Activated T-helper 2 cell treated with anti-CD3 and anti-CD28 coated beads, Interferon-gamma antibody, Interleukin-2, Interleukin-4, amounts not matched to agents 10 μg/mL and 5 μg/mL and 100 μg/mL, durations not matched to agents 14 hours and 24 hours and 36 hours (primary cell): ENCODE results near the gene L1CAM. TPM values are rescaled to one million over a fixed set of nuclear protein-coding genes. Genes with fewer than 3 reads are reported as not detected.
"Not testable (repeated sequence)": the region's sequence is repeated elsewhere in the genome, so short reads cannot be mapped to it uniquely, and the experiment has no call there.

Experiments used
- DNase-seq: peaks from one replicate; pipeline ENCODE4 v3.0.0; 2021; ENCODE audit warnings: low spot score
- H3K27ac Mint-ChIP-seq: one replicate; pipeline ENCODE4 v1.8.0; 2021; ENCODE audit warnings: mixed read lengths
- H3K27me3 Mint-ChIP-seq: one replicate; pipeline ENCODE4 v1.8.0; 2021; ENCODE audit warnings: low read depth, mixed read lengths
- H3K36me3 Mint-ChIP-seq: one replicate; pipeline ENCODE4 v1.8.0; 2021; ENCODE audit warnings: low read depth, mixed read lengths
- H3K4me1 Mint-ChIP-seq: one replicate; pipeline ENCODE4 v1.8.0; 2021; ENCODE audit warnings: low read depth, mixed read lengths
- H3K4me3 Mint-ChIP-seq: one replicate; pipeline ENCODE4 v1.8.0; 2021; ENCODE audit warnings: low read depth, mild to moderate bottlenecking, moderate library complexity, mixed read lengths
- H3K9me3 Mint-ChIP-seq: one replicate; pipeline ENCODE4 v1.8.0; 2021; ENCODE audit warnings: mixed read lengths
- intact Hi-C: fragments of 100-400 bp; cut with micrococcal nuclease; formaldehyde crosslinking; loops from one replicate; pipeline ENCODE4 v1.15.1; 2023
- total RNA-seq: library from RNA; stranded (reverse); gene quantifications from 2 replicates; pipeline ENCODE4 v1.2.3, GENCODE V29; 2022

The L1CAM gene
- total RNA-seq, 1 donor from 2014 or later, result 0.98 TPM

DNA sequence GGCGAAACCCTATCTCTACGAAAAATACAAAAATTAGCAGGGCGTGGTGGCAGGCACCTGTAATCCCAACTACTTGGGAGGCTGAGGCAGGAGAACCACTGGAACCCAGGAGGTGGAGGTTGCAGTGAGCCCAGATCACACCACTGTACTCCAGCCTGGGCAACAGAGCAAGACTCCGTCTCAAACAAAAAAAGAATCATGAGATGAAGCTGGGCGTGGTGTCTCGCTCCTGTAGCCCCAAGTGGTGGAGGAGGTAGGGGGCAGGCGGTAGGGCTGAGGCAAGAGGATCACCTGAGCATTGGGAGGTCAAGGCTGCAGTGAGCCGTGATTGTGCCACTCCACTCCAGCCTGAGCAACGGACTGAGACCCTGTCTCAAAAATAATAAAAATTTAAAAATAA is 67.9 kb downstream of the L1CAM start:
- H3K36me3 Mint-ChIP-seq, H3K27ac Mint-ChIP-seq, H3K4me3 Mint-ChIP-seq, H3K9me3 Mint-ChIP-seq, DNase-seq, intact Hi-C loops: not testable (repeated sequence)
- peaks cover 16% of the 10 kb centered on the region for H3K27me3 Mint-ChIP-seq
- peaks cover 22% of the 10 kb centered on the region for H3K4me1 Mint-ChIP-seq

DNA sequence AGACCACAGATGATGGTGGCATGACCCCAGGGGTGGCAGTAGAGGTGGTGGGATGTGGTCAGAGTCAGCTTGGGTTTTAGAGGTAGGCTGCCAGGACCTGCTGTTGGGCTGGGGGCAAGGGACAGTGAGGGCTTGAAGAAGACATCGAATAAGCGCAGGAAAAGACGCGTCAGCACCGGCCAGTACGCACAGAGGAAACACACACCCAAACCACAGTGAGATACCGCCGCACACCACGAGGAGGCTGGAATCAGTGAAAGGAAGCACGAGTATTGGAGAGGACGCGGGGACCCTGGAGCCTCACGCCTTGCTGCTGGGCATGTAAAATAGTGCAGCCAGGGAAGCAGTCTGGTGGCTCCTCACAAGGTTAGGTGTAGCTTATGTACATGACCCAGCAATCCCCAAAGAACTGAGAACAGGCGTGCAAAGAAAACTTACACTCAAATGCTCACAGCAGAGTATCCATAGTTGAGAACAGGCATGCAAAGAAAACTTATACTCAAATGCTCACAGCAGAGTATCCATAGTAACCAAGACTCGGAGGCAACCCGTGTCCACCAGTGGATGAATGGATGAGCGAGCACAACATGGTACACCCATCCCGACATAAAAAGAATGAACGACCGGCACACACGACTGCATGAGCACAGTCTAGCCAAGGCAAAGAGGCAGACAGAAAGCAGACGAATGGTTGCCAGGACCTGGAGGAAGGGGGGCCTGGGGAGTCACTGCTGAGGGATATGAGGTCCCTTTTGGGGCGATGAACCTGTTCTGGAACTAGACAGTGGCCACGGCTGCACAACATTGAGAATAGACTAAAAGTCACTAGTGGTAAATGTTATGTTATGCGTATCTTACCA is 68.9 kb downstream of the L1CAM start:
- intact Hi-C loops, result no loop called here
- H3K9me3 Mint-ChIP-seq, result no peaks in the 10 kb centered on the region
- peaks cover 19% of the 10 kb centered on the region for H3K27me3 Mint-ChIP-seq
- H3K4me1 Mint-ChIP-seq, result peaks cover 14% of the 10 kb centered on the region
- peak overlapping the region; percentile 7 for H3K4me3 Mint-ChIP-seq
- DNase-seq, result peak; percentile 38
- no peak overlapping the region for H3K27ac Mint-ChIP-seq
- no peaks in the 10 kb centered on the region for H3K36me3 Mint-ChIP-seq

- Mint-ChIP-seq H3K4me3 (no peak overlapping the region), H3K4me1 (peaks cover 11% of the 10 kb centered on the region), H3K9me3 (no peaks in the 10 kb centered on the region), H3K27me3 (peaks cover 25% of the 10 kb centered on the region), H3K36me3 (no peaks in the 10 kb centered on the region), H3K27ac (no peak overlapping the region)
- no peak for DNase-seq
- intact Hi-C loops, result no loop called here
Observed at GRCh38 chrX:153814591-153815315, 71.2 kb downstream of the L1CAM start.

GRCh38 chrX:153813161-153813560 is 72.8 kb downstream of the L1CAM start:
- DNase-seq, result no peak
- peaks cover 25% of the 10 kb centered on the region for H3K27me3 Mint-ChIP-seq
- H3K27ac Mint-ChIP-seq, result no peak overlapping the region
- no peak overlapping the region for H3K4me3 Mint-ChIP-seq
- intact Hi-C loops, result no loop called here
- peaks cover 11% of the 10 kb centered on the region for H3K4me1 Mint-ChIP-seq
- H3K9me3 Mint-ChIP-seq, result no peaks in the 10 kb centered on the region
- no peaks in the 10 kb centered on the region for H3K36me3 Mint-ChIP-seq

DNA sequence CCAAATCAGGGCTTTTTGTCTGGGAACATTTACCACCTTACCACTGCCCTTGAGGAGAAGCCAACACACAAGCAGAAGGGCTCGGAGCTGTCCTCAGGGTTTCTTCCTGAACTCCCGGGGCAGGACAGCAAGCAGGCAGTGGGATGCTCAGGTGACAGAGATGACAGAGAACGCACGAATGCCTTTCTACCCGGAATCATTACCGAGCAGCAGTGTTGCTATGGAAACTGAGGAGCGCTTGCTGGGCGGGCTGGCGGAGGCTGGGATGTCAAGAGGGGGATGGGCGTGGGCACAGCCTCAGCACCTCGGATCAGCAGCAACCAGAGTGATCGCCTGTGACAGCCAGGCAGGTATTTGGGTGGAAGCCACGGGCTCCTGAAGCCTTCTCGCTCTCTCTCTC is 73.8 kb downstream of the L1CAM start:
- Mint-ChIP-seq H3K4me3 (no peak overlapping the region), H3K36me3 (no peaks in the 10 kb centered on the region), H3K9me3 (no peaks in the 10 kb centered on the region), H3K27ac (no peak overlapping the region), H3K27me3 (peaks cover 24% of the 10 kb centered on the region), H3K4me1 (peaks cover 10% of the 10 kb centered on the region)
- DNase-seq, result no peak
- intact Hi-C loops, result no loop called here

Other genes starting within 250 kb of the L1CAM start
- 0.11 and 0.16 TPM in 2 replicates for gene DUSP9, start 239.0 kb downstream of the L1CAM start, total RNA-seq
- 0.18 and 0.43 TPM in 2 replicates for gene PNCK, start 212.4 kb downstream of the L1CAM start, total RNA-seq
- gene SLC6A8, start 198.2 kb downstream of the L1CAM start, total RNA-seq, result 2.2 and 2.5 TPM in 2 replicates
- gene BCAP31, start 161.8 kb downstream of the L1CAM start, total RNA-seq, result 154 TPM in 2 replicates
- 8.8 and 10.1 TPM in 2 replicates for gene ABCD1, start 161.3 kb downstream of the L1CAM start, total RNA-seq
- gene PLXNB3, start 121.9 kb downstream of the L1CAM start, total RNA-seq, result 0.62 and 0.91 TPM in 2 replicates
- not detected in 2 replicates for gene SRPK3, start 105.1 kb downstream of the L1CAM start, total RNA-seq
- 70.8 and 72.4 TPM in 2 replicates for gene IDH3G, start 91.8 kb downstream of the L1CAM start, total RNA-seq
- 282 and 303 TPM in 2 replicates for gene SSR4, start 91.5 kb downstream of the L1CAM start, total RNA-seq
- gene PDZD4, start 55.6 kb downstream of the L1CAM start, total RNA-seq, result 0.23 and 0.91 TPM in 2 replicates
- gene AVPR2, start 18.5 kb upstream of the L1CAM start, total RNA-seq, result not detected in 2 replicates
- gene ARHGAP4, start 40.1 kb upstream of the L1CAM start, total RNA-seq, result 128 and 135 TPM in 2 replicates
- 127 and 128 TPM in 2 replicates for gene NAA10, start 48.9 kb upstream of the L1CAM start, total RNA-seq
- gene RENBP, start 58.5 kb upstream of the L1CAM start, total RNA-seq, result 11.4 and 12.4 TPM in 2 replicates
- gene HCFC1, start 85.6 kb upstream of the L1CAM start, total RNA-seq, result 107 and 108 TPM in 2 replicates
- 2.1 and 2.7 TPM in 2 replicates for gene TMEM187, start 86.6 kb upstream of the L1CAM start, total RNA-seq
- 150 and 151 TPM in 2 replicates for gene IRAK1, start 133.7 kb upstream of the L1CAM start, total RNA-seq
- 58.2 and 58.4 TPM in 2 replicates for gene MECP2, start 211.5 kb upstream of the L1CAM start, total RNA-seq